HG02588 (cell line): ENCODE results near the gene KLHL2.
"Not testable (repeated sequence)": the region's sequence is repeated elsewhere in the genome, so short reads cannot be mapped to it uniquely, and the experiment has no call there.

Experiments
- ATAC-seq: cut with Tn5 transposase; IDR thresholded peaks from one replicate; pipeline ENCODE4 v1.9.1; 2021; ENCODE audit warnings: mild to moderate bottlenecking, moderate library complexity; ENCODE audit not compliant: unreplicated experiment

The KLHL2 gene

DNA sequence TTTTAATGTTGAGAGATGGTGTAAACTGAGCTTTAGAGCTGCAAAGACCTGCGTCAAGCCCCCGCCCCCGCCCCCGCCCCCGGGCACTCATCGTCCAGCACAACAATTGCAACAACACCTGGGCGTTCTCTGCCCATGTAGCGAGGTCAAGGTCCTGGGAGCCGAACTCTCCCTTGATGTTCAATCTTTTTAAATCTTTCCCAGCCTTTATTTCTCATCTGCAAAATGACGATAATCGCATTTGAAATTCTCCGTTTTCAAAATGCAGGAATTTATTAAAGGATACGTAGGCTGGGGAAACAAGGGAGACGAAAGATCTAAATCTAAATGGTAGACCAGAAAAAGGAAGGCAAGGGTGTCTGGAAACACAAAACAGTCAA lies 119.5 kb downstream of the KLHL2 start:
- ATAC-seq = no peak

DNA sequence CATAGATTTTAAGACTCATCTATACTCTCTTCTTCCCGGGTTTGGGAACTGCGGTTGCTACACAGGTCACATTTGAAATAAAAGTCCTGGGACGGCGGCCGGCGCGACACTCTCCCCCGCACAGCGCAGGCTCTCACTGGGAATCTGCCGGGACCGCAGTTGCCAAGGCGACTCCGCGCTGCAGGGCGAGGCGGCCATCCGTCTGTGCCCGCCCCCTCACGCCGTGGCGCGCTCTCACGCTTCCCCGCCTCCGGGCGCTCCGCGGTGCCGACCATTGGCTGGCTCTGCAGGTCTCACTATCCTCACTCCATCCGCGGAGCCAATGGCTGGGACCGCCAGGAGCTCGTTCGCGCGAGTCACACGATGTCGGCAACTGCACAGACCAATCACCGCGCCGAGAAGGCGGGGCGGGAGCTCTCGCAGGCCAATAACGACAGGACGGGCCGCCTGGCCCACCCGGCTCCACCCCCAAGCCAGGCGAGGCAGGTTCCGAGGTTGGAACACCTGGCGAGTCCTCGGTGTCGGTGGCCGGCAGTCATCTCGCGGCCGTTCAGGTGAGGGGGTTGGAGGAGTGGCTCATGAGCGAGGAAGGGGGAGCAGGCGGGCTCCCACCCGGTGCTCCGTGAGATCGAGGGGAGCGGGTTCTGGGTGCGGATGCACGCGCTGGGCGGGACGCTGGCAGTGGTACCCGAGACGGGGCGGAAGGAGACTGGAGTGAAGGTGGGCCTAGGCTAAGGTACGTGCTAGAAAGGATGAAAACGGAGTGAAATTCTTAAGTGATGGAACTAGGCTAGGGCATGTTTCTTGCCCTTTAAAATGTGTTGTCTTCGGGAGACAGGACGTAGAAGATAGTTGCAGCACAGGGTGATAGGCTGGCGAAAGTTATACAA lies 120.1 kb downstream of the KLHL2 start, which contains the start of gene MSMO1:
Gene MSMO1 (plus strand): TSS at position 459 of the 890 bp plus-strand sequence. CDS start 5,702 bp downstream, outside the sequence.
- peak; percentile 97 for ATAC-seq

DNA sequence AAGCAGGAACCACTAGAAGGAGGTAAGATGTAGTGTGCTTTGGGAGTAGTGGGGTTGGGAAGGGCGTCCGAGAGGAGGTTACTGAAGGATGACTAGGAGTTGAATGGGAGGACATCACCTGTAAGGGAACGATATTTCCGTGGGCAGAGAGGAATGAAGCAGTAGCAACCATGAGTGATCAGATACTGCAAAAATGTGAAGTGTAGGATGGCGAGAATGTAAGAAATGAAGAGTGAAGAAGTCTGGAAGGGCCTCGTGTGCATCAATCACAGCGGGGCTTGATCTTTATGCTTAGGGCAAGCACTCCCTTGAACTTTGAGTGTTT lies 120.7 kb downstream of the KLHL2 start:
- ATAC-seq = no peak

DNA sequence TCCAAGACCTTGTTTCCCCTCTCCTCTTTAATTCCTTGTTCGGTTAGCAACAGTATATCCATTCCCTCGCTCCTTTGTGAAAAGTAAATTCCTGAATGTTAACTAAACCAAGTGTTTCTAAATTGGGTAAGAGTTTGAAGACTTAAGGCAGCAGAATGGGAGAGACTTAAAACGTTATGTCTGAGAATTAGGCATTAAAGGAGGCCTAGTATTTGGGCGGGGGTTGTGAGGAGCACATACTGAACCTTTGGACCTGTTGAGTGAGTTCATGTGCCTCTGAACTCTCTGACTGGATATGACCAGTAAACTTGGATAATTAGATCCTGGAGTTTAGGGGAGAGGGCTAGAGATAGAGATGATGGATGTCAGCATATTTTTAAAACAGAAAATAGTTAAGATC lies 121.3 kb downstream of the KLHL2 start:
- no peak for ATAC-seq

DNA sequence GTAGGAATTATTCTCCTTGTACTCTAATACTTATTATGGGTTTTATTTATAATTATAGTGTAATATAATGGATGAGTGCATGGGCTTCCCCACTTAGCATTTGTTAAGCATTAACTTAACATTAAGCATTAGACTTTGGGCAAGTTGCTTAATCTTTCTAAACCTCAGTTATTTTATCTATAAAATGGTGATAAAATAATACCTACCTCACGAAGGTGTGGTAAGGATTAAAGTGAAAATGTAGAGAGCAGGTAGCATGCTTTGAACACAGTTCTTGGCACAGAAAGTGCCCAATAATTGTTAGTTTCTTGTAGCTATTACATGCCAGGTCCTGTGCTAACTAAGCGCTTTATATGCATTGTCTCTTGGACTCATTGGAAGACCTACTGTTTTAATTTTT lies 122.7 kb downstream of the KLHL2 start:
- no peak for ATAC-seq

DNA sequence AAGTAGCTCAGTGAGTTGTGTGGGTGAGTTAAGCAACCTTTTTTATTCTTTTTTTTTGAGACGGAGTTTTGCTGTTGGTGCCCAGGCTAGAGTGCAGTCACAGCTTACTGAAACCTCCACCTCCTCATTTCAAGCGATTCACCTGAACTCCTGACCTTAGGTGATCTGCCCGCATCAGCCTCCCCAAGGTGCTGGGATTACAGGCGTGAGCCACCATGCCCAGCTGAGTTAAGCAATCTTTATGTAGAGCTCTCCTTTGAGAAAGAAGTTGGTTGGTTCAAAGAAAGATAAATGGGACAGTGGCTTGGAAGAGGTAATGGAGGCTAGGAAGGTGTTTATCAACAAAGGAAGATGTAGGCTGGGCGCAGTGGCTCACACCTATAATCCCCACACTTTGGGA lies 123.3 kb downstream of the KLHL2 start:
- no peak for ATAC-seq

DNA sequence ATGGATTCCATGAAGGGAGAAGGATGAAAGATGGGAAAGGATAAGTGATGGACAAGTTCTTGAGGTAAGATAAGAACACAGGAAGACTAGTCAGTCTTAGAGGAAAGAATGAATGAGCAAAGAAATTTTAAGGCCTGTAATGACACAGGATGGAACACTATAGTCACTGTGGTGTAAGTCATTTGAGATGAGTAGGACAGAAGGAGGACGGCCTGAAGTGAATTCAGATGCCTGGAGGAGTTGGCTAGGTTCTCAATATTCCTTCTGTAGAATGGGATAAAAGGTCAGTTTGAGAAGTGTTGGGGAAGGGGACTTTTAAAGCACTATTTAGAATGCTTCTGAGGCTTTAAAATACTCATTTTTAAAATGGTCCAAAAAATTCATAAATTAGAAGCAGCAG lies 124.0 kb downstream of the KLHL2 start:
- ATAC-seq = no peak

DNA sequence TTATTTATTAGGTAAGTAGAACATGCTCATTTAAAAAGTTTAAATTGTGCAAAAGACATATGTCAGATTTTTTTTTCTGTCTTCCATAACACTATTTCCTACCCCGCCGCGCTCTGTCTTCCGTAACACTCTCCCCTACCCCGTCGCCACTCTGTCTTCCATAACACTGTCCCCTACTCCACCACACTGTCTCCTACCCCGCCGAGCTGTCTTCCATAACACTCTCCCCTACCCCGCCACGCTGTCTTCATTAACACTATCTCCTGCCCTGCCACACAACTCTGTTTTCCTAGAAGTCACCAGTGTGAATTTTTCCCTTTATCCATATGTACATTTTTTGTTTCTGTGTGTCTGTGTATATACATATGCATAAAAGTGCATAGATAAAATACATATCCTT lies 124.5 kb downstream of the KLHL2 start:
- no peak for ATAC-seq

DNA sequence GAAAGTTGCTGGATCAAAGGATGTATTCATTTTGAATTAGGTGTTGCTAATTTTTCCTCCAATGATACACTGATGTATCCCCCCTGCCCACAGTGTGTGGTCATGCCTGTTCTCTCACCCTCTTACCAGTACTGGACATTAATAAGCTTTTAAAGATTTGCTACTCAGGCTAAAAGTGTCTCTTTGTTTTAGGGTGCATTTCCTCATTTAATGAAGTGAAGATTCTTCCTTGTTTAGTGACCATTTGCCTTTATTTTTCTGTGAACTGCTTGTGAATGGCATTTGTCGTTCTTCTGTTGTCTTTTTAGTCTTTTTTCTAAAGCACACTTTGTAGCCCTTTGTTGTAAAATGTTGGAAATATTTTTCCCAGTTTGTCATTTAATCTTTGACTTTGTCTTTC lies 125.1 kb downstream of the KLHL2 start:
- ATAC-seq = no peak

DNA sequence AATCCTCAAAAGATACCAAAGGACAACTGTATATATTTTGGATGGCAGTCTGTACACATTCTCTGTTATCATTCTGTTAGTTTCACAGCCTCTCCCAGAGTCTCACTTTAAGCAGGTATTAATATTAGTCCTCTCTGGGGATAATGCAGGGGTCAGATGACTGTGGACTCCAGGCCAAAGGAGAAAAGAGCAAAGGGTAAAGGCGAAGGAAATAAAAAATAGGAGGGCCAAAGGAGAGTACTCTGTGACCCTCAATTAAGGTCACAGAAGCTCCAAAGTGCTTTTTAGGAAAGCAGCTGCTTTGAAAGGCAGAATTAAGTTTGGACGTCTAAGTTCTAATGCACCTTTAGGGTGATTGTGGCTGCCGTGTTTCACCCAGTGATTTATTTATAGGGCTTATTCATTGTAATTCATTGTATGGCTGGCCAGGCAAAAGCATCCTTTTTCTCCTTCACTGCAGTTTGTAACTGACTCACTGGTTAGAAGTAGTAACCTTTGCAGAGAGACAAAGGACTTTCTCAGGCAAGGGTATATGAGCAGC lies 127.9 kb downstream of the KLHL2 start:
- ATAC-seq = no peak

DNA sequence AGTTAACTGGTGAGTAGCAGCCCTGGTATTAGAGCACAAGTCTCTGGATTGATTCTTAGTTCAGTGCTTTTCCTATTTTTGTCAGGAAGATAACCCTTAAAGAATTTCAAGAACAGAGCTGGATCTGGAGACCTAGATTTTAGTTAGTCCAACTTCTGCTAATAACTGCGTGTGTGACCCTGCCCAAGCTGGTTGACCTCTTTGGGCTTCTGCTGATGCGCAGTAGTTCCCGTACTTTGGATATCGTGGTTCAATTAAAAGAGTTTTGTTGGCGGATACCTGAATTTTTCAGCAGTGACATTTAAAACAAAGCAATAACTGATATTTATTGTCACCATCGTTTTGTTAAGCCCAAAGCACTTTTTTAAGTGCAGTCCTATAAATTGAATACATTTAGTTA lies 129.4 kb downstream of the KLHL2 start:
- no peak for ATAC-seq

DNA sequence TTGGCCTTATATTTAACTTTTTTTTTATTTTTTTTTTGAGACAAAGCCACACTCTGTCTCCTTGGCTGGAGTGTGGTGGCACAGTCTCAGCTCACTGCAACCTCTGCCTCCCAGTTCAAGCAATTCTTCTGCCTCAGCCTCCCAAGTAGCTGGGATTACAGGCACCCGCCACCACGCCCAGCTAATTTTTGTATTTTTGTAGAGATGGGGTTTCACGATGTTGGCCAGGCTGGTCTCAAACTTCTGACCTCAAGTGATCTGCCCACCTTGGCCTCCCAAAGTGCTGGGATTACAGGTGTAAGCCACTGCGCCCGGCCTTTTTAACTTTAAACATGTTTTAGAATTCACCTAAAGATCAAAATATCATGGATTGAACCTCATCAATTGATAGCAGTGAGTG lies 135.0 kb downstream of the KLHL2 start:
- ATAC-seq = not testable (repeated sequence)

DNA sequence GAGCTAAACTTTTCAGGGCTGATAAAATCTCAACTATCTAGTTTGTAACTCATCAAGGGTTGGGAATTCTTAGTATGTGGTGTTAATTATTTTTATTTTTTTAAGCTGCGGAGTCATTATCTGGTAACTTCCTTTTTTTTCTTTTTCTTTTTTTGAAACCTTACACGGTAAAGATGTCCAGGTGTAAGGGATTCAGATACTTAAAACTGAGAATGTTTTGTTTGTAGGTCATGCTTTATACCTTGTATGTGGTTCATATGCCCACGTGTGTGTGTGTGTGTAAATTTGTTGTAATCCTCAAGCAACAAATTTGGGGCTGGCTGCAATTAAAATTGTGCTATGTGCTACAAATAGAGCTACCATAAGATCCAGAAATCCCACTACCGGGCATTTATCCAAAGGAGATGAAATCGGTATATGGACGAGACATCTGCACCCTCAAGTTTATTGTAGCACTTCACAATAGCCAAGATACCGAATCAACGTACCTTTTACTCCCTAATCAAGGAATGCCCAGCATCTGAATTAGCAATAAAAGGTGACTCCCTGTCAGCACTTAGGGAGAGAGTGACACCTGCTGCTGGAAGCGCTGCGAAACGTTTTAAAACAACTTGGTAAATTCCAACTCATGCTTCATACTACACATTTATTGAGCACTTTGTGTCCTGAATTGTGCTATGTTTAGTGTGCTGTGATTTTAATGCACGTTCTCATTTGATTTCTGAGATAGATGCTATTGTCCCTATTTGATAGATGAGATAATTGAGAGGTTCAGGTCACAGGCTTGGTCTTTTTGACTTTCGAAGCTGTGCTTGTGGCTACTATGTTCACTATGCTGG lies 136.2 kb downstream of the KLHL2 start:
- ATAC-seq = no peak

DNA sequence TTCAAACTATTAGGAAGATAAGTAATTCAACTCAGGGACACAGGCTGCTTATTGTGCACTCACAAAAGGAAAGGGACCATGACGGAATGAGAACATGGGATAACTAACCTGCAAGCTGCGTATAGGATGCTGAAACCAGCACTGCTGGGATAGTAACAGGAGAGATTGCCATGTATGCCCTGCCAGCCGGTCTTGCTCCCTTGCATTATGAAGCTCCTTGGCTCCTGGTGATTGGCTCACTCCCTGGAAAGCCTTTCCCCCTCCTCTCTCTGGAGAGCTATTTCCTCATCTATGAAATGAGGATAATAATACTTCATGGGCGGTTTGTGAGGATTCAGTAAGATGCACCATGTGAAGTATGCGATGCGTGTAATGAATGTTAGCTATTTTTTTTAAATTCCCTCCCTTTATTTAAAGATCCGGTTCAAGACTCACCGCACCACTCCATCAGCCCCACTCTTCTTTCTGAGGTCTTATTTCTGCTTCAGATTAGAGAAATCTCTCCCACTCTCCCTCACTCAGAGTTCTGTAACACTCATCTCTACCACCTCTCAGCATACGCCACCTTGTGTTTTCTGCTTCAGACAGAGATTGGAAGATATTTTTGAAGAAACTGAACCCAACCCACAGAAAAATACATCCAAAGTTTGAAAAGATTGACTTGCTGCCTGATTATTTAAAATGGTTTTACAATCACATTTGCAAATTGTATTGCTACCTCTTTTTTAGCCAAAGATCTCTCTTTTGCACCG lies 138.5 kb downstream of the KLHL2 start:
- ATAC-seq = no peak

DNA sequence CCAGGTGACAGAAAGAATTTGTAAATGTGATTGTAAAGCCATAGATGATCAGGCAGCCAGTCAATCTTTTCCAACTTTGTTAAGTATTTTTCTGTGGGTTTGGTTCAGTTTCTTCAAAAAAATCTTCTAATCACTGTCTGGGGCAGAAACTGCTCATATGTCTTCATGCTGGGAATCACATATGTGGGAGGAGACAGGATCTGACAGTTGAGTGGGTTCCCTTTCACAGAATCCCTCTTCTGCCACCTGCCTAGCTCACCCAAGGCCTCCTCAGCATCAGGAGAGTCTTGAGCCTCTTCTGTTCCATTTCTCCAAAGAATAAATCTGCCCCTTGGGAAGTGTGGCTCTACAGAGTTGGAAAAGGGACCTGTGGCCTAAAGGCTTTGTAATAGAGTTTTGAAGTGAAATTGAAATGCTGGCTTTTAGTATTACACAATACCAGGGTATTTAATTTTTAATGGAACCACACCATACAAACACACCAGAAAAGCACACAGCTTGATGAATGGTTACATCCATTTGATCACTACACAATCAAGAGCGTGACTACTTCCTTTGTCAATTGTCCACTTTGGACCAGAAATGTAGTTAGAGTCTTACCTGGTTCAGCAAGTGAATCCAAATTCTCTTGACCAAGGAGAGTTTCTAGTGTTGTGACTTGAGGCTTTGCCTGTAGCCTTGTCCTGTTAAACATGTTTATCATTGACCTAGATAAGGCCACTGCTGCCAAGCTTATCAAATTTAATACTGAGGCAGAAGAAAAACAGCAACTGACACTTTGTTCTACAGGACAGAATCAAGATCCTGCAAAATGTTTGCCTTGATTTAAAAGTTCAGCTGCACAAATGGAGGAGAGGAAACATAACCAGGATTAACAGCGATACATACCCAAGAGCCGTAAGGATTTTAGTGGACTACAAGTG lies 140.5 kb downstream of the KLHL2 start:
- no peak for ATAC-seq

DNA sequence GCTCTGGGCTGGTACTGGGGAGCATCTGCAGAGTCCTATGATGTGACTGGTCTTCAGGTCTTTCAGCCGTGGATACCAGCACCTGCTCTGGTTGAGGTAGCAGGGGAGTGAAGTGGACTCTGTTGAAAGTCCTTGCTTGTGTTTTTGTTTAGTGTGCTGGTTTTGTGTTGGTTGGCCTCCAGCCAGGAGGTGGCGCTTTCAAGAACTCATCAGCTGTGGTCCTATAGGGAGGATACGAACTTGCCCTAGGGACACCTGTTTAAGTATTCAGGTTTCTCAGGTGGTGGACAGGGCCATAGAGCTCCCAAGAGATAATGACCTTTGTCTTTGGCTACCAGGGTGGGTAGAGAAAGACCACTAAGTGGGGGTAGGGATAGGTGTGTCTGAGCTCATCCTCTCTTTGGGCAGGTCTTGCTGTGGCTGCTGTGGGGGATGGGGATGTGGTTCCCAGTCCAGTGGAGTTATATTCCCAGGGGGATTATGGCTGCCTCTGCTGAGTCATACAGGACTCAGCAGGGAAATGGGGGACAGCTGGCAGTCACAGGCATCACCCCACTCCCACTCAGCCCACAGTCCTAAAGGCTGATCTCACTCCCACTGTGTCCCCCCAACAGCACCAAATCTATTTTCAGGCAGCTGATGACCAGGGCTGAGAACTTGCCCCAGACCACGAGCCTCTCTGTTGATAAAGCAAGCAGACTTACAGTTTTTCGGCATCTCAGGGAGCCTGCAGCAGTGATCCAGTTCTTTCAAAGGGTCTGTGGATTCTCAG lies 144.2 kb downstream of the KLHL2 start:
- no peak for ATAC-seq

DNA sequence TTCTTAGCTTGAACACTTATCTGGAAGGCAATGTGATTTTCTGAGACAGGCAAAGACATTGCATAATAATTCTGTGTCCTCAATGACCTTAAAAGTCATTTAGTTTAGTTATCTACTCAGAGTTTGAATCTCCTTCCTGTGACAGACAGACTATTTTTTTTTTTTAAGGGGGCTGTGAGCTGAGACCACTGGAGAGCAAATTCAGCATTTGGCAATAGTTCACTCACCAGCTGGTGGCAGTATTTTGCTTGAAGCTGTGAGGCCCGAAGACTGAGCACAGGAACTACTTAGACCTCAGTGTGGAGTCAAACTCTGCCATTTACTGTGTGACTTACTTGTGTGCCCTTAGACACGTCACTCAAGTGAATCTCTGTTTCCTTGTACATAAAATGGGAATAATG lies 148.5 kb downstream of the KLHL2 start:
- no peak for ATAC-seq

DNA sequence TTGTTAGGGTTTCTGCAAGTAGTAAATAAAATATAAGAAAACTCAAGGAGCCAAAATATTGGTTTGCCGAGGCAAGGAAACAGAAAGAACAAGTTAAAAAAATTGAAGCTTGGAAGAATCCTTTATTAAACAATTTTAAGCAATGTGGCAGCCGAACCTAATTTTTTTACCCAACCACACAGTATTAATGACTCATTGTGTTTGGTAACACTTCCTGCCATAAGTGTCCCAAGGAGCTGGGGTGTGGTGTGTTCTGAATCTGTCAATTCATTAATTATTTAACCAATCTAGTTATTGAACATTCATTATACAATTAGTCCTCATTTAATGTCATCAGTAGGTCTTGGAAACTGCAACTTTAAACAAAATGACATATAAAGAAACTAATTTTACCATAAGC lies 152.1 kb downstream of the KLHL2 start:
- no peak for ATAC-seq

DNA sequence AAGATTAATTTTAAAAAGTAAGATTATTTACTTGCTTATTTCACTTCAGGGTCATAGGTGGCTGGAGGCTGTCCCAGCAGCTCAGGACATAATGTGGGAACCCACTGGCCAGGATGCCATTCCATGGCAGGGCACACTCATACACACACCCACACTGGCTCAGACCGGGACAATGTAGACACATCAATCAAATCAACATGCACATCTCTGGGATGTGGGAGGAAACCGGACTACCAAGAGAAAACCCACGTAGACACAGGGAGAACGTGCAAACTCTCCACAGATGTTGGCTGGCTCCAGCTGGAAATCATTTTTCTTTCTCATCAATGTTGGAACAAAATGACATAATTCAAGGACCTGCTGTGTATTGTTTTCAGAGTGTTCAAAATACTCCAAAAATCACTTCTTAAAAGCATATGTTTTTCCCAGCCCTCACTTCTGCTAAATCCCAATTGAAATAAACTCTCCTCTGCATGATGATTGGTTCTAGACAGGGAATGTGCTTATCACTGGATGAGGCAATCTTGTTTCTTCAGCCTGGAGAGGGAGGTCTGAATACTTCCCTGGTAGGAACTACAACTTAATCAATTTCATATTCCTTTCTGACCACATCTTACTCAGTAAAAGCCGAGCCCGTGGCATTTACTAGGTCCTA lies 152.8 kb downstream of the KLHL2 start:
- no peak for ATAC-seq
